Measurements from ENCODE around the gene ARHGEF3.
A peak's percentile ranks its signal among the peaks of the same experiment; 100 is the strongest.

Gene ARHGEF3

GRCh38 chr3:56822501-56822900 is 20.8 kb upstream of the ARHGEF3 start:
- DNase-seq: no peak
- no peak for ATAC-seq

GRCh38 chr3:56819016-56819809 is 17.5 kb upstream of the ARHGEF3 start:
- DNase-seq (no peak), ATAC-seq (no peak)

DNA sequence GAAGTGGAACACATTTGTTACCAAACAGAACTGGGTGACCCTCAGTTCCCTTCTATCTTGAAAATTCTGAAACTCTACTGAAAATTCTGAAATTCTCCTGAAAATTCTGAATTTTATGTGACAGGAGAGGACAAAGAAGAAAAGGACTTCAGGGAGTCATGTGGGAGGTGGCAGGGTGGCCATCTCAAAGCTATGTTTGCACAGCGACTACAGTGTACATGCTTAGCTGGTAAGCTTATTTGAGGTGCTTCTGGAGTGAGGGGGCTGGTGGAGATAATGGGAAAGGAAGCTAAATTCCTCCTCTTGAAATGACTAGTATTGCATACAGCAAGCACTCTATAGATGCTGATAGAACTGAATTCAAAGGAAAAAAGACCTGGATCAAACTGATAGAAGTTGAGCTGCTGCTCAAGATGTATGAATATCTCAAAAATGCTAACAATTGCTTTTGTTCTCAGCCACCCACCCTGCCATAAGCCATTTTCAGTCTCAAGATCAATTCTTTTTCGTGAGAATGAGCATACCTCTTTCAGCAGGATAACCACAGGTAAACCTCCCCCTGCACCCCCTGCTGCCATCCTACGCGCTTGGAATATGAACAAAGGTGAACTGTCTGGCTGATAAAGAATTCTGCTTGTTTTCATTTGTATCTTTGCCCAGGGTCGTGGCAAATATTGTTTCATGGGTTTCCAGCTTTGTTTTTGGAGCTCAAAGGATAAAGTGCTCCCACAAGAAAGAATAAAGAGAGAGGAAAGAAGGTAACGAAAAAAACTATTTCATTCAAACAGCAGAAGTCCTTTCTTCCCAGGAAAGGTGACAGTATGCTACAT is 16.6 kb upstream of the ARHGEF3 start:
- ATAC-seq: no peak
- DNase-seq: no peak

DNA sequence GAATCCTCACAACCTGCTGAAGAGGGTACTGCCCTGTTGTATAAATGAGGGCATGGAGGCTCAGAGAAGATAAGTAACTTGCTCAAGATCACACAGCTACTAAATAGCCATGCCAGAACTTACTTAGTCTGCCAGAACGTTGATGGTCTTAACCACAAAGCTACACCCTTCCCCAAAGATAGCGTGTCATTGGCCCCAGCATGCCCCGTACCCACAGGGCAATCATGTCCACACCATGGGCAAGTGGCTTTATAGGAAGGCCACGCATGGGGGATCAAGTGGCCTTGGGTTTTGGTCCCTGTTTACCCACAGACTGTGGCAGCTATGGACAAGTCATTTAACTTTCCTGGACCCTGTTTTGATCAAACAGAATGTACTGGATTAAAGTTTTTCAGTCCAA is 15.9 kb upstream of the ARHGEF3 start:
- ATAC-seq (no peak), DNase-seq (no peak)

DNA sequence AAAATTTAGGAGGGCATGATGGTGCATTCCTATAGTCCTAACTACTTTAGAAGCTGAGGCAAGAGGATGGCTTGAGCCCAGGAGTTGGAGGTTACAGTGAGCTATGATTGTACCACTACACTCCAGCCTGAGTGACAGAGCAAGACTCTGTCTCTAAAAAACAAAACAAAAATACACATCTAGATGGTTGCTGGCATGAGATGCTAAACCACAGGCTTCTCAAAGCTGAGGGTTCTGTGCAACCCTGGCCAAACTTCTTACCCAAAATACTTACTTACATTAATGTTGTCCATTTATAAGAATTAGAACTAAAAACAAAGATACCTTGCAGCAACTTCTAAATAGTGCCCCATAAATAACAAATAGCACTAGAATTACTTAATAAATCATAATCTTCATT is 14.3 kb upstream of the ARHGEF3 start:
- no peak for DNase-seq

DNA sequence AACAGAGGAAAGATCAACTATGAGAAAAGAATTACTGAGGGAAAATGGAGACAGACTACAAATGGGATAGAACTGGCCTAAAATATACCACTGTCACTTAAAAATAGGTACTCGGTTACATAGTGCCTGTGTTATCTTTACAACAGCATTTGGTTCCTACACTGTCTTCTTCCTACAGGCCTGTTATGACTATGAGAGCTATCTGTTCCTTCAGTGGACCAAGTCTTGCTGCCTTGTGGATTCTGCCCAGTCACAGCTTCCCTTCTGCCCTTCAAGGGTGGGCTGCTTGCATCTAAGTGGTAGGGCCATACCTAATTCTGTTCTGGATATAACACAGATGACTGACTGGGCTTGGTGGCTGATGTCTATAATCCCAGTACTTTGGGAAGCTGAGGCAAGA is 13.8 kb upstream of the ARHGEF3 start:
- DNase-seq: no peak
- no peak for ATAC-seq

More for the DNA sequence above, 14.3 kb upstream of the ARHGEF3 start:
- no peak for ATAC-seq

DNA sequence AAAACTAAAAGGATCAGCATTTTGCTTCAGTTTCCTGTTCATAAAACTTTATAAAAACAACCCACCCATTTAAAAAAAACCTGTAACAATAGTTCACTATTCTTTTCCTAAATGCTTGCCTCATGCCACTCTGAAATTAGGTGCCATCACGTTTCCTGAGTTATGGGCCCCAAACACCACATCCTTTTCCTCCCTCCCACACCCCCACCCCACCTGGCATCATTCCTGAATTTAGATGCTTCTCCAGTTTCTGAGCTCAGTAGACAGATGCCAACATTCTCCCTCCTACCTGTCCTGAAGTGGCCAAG is 11.9 kb upstream of the ARHGEF3 start:
- DNase-seq (no peak), ATAC-seq (no peak)

DNA sequence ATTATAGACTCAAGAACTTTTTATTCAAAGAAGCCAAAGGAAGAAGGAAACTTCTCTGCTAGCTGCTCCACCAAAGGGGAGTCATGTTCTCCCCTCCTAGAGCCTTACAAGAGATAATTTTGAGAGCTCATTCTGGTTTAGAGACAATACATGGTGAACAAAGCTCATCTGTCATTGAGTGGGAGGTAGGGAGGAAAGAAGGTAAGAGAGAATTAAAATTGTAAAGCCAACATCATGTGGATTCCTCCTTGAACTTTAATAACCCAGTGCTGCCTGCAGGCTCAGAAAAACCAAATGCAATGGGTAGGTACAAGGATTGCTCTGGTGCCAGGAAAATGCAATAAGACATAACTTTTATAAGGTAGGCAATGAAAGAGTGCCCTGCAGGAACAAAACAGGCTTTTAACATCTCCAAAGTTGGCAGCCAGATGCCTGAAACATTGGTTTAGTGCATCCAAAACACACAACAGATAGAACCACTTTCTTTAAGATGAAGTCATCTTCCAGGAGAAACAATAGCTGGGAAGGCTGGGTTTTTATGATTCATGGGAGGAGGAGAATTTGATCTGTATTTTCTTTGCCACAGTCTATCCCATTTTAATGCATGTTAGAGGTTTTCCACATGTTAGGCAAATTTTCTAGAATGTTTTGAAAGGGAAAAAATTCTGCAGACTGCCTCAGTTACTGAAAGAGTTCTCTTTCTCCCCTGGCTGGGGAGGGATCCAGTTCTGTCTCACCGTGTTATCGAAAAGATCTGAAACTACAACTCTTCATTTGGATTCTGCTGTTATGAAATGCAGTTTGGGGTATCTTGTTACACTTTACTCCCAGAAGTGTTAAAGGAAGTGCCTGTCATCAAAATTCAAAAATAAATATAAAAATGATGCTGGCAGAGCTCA is 11.3 kb upstream of the ARHGEF3 start:
- DNase-seq: no peak

GRCh38 chr3:56811546-56812202 is 9.9 kb upstream of the ARHGEF3 start:
- DNase-seq (no peak), ATAC-seq (peak; percentile 69)

More for the DNA sequence above, 11.3 kb upstream of the ARHGEF3 start:
- ATAC-seq: no peak

DNA sequence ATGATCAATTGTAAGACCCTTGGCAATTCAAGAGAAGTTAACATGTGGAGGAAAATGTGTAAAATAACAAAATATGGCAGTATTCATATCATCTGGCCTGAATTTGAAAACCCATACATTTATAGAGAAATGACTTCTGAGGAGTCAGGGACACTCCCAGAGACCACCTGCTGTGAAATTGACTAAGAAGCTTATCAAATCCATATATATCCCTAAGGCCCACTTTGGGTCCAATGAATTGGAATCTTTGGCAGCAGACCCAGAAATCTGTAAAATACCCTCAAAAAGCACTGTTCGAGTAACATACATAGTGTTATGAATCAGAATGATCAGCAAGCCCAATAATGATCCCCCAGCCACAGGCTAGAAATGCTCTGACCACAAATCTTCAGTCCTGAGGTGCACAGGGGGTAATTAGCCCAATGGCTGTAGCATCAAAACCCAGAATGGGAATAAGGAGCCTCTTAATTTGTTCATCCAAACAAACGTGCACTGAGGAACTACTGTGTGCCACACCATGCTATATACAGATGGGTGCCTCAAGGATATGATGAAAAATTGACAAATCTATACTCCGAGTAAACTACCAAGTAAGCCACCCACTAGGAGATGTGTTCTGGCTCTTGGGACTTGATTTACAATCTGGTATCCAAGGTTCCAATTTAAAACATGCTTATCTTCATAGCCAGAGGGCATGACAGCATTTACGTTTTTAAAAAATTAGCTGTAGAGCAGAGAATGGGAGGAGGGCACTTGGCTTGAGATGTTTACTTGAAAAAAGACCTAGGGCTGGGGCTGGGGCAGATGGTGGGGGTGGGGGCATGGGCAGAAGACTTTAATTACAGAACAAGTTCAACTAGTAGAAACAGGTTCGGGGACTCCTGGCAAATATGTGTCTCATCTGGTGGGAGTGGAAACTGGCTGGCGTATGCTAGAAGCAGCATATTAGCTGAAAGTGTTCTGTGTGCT is 9.1 kb upstream of the ARHGEF3 start:
- ATAC-seq: no peak
- no peak for DNase-seq

- no peak for DNase-seq
- no peak for ATAC-seq
Measured at GRCh38 chr3:56806407-56806806, 4.7 kb upstream of the ARHGEF3 start.

DNA sequence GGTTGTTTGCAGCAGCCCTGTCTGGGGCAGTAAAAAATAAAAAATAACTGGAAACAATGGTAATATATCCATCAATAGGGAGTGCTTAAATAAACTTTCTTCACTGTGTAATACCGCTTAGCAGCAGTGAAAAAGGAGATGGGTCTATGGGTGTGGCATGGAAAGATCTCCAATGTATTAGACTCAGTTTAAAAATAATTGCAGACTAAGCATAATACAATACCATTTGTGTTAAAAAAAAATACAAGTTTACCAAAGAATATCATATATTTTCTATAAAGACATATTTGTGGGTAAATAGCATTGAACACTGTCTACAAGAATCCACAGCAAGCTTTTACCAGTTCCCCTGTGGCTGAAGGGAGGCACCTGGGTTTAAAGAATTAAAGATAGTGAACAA is 1.0 kb upstream of the ARHGEF3 start:
- ATAC-seq: no peak
- DNase-seq: no peak

- DNase-seq (no peak), ATAC-seq (no peak)
Measured at GRCh38 chr3:56802378-56802745, 613 bp upstream of the ARHGEF3 start.

DNA sequence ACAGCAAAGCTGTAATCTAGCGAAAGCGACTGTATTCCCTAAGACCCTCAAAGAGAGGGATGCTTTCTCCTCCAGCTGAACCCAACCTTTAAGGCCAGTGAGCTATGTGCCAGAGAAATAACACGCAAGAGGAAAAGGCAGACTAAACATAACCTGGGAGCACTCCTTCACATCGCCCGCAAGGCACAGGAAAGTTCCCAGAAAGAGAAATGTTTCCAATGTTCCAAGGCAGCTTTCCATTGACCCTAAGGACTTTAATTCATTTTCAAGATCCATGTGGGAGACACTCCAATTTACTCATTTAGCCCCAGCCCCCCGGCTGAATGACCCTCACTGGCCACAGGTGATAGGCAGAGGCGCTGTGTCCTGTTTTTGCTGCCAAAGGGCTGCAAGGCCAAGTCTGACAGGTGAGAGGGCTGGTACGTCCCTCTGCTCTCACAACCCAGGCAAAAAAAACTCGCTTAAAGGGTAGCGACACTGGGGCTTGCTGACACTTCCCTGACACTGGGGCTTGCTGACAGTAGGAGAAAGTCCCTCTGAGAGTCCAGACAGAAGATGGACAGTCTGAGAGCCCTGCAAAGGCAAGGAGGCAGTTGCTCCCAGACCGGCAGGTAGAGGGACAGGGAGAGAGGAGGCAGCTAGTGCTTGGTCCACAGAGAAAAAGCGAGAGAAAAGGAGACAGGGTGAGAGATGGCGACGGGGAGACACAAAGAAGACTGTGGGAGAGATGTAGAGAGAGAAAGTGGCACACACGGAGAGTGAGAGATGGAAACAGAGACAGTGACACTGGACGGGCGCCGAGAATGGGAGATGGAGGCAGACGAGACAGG is 702 bp downstream of the ARHGEF3 start:
- DNase-seq: peak; percentile 27
- ATAC-seq: peak; percentile 13

DNA sequence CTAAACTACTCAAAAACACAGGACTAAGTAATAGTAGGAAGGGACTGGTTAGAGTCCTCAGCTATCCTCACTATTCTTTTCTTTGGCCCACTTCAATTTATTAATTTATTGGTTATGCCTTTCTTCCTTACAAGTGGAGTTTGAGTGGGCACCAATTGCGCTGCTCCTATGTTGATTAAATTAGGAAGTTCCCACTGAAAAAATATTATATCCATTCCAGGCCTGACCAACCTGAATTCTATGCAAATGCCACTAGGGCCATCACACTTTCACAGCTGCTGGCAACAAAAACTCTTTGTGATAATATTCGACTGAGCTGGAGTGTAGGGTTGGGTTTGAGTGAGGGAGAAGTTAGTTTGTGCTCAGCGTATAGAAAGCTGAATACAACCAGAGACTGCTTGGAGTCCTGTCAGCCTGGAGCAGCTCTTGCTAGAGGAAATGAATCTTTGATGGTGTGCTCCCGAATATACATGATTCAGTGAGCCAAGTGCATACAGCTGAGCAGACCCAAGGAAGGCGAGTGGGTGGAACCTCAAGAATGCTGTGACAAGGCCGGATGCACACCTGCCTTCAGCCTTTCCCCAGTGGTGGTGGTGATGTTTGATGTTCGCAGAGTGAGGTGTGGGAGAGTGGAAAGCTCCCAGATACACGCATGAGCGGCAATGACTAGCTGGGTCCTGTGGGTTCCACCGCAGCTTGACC is 1.5 kb downstream of the ARHGEF3 start:
- ATAC-seq: peak; percentile 72
- peak; percentile 75 for DNase-seq

DNA sequence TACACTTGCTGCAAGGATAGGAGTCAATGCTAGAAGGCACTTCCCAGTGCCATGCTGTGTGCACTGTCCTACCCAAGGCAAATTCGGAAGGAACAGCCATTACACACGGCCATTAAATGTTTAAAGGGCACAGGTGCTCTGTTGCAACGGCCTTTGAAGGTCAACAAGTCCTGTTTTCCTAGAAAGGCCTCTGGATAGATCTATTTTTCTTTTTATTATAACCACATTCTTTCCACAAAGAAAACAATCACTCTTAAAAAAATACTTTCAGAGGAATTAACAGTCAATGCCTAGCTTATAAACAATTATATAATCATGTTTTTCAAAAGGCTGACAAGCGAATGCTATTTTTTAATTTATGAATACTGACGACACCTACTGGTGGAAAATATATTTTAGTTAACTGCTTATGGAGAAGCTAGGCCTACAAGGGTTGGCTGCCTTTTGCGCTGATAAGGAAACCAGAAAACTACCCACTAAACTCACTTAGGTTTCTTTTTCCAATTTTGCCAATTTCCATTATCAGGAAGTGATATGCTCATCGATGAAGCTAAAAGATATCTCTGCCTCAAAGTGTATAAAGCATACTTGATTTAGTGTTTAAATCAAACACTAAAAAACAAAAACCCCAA is 2.4 kb downstream of the ARHGEF3 start:
- DNase-seq (no peak), ATAC-seq (no peak)

GRCh38 chr3:56796996-56797395 is 4.8 kb downstream of the ARHGEF3 start:
- ATAC-seq (no peak), DNase-seq (no peak)

DNA sequence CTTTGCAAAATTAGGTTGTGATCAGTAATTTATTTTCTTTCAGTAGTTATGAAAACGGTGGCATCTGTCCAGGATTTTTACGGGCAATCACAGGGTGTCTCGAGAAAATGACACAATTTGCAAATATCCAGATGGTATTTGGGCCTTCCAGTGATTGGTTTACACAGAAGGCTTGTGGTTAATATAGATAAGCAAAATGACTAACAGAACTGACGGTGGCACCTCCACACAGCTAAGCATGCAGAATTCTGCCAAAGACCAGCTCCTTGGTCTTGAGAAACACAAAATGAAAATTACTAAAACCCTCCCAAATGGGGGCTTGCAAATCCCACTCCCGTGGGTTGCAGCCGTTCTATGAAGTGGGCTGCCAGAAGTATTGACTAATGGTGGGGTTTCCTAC is 5.5 kb downstream of the ARHGEF3 start:
- ATAC-seq (peak; percentile 37), DNase-seq (no peak)

GRCh38 chr3:56795829-56796185 is 5.9 kb downstream of the ARHGEF3 start:
- no peak for DNase-seq
- ATAC-seq: no peak
